ENCODE data around the gene DNAJC1.
"Not testable (repeated sequence)": the region's sequence is repeated elsewhere in the genome, so short reads cannot be mapped to it uniquely, and the experiment has no call there.

DNAJC1 gene

DNA sequence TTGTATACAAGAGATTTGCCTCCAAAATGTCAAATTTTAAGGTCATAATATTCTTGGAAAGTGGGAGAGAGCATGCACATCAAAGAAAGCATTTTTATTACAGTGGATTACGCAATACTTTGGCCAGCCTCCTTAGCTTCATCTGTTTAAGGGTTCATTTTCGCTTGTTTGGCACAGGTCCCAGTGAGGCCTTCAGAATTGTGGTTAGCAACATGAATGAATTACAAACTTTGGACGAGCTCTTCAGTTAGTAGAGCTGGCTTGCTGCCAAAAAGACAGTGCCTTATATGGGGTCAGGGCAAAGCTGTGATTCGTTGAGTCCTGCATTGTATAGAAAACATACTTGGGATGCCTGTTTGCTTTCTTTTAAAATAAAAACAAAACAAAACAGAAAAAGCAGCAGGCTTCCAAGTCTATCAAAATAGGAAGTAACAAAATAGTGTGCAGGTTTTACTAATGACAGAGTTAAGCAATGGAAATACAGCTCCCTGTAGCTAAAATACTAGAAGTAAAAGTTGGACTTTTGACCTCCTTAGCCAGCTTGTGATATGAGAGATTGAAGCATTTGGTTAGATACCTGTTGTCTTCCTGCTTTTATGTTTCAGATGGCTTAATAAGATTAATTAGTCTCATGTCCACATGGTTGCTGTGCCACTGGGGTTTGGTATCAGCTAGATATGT lies 278.7 kb downstream of the DNAJC1 start:
- peak; percentile 16 for DNase-seq (ENCODE audit: low read depth)

DNA sequence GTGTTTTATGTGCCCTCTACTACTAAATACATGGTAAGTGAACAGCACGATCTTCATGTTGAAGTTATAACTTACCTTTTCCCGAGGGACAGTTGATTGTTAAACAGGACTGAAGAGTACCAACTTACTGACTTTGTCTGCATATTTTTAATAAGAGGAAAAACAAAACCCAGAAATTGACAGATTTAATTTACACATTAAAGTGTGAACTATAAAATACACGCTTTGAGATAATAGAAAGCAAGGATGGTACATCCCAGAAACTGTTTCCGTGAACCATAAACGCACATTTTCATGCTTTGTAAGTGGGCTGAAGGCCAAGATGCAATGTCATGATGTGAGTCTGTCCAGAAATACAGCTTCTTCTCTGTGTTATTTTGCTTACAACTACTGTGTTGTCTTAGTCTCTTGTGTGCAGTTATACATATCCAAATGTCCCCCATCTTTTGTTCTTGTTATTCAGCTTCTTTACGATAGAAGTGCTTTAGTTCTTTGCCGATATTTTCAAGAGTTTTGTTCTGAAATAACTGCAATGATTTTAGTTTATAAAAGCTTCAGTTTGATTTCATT lies 279.4 kb downstream of the DNAJC1 start:
- DNase-seq (ENCODE audit: low read depth) = no peak

DNA sequence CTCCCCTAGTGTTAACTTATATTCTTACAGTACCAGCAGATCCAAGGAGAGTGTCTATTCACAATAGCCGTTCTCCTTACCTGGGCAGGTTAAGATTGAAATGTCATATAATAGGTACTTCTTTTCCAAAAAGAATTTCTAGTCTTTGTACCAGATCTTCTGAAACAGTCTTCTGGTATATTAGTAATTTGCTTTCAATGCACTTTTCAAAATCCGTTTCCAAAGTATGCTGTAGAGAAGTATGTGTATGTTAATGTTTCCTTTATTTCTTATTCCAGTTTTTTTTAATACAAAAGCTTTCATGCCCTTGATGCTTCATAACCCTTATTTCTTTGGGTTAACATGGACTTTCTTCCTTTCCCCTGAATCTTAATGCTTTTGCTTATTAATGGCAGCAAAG lies 281.3 kb downstream of the DNAJC1 start:
- no peak for DNase-seq (ENCODE audit: low read depth)

DNA sequence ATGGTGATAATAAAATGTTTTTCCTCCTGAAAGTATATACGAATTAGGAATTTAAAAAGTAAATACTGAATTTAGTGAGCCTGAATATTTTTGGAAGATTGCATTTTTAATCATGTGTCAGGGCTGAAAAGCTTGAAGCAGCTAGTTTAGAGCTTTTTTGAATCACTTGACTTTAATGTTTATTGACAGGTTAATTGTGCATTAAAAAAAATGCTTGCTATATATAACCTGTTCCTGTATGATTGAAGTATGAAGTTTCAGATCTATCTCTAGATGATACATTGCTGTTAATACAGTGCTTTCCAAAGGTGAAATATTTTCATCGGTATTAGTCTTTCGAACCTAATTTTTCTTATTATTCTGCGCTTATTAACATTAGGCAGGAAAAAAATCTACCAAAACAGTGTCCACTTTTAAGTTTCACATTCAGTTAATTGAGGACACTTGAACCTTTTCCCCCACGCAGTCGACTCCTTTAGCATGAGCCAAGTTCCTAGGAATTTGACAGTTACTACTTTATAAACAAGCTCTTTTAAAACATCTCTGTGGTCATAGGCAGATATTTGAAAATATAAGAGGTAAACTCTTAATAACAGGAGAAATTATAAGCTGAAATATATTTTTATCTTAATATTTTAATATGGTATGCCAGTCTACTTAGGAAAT lies 282.4 kb downstream of the DNAJC1 start:
- DNase-seq (ENCODE audit: low read depth) = no peak

DNA sequence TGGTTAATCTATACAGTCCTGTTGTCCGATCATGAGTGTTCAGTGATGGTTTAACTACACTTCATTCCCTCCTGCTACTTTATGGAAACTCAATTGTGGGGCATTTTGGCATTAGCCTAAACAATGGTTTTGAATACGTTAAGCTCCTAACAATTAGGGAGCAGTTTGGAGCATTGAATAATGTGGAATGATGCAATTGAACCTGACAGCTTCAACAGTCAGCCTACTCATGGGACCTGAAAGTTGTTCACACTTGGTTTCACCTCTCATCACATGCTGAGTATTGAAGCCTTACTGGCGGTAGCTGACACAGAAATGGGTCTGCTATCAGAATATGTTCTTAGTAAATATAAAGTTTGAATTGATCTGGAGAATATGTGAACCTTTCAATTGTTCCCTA lies 283.4 kb downstream of the DNAJC1 start:
- no peak for DNase-seq (ENCODE audit: low read depth)

DNA sequence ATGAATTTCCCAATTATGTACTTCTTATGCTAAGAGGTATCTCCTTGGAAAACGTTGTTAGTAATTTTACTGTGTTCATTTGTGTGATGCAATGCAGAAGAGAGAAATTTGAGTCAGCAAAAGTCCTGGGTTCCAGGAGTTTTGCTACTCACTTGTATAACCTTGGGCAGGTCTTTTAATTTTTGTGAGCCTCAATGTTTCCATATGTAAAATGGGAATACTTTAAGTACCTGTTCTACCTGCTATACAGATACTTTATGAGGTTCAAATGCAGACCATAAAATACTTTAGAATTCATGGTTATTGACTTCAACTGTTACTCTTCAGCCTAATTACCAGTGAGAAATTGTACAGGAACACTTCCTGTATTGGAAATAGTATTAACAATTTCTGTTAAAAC lies 284.0 kb downstream of the DNAJC1 start:
- no peak for DNase-seq (ENCODE audit: low read depth)

DNA sequence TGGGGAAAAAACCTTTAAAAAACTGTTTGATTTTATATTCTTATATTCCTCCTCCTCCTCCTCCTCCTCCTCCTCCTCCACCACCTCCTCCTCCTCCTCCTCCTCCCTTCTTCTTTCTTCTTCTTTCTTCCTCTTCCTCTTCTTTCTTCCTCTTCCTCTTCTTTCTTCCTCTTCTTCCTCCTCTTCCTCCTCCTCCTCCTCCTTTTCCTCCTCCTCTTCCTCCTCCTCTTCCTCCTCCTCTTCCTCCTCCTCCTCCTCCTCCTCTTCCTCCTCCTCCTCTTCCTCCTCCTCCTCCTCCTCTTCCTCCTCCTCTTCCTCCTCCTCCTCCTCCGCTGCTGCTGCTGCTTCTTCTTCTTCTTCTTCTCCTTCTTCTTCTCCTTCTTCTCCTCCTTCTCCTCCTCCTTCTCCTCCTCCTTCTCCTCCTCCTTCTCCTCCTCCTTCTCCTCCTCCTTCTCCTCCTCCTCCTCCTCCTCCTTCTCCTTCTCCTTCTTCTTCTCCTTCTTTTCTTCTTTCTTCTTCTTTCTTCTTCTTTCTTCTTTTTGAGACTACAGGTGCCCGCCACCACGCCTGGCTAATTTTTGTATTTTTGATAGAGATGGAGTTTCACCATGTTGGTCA lies 286.0 kb downstream of the DNAJC1 start:
- not testable (repeated sequence) for DNase-seq (ENCODE audit: low read depth)

GRCh38 chr10:21715531-21716195 lies 287.9 kb downstream of the DNAJC1 start:
- DNase-seq (ENCODE audit: low read depth) = no peak

- DNase-seq (ENCODE audit: low read depth) = no peak
Observed at GRCh38 chr10:21712975-21713374, 290.6 kb downstream of the DNAJC1 start.

DNA sequence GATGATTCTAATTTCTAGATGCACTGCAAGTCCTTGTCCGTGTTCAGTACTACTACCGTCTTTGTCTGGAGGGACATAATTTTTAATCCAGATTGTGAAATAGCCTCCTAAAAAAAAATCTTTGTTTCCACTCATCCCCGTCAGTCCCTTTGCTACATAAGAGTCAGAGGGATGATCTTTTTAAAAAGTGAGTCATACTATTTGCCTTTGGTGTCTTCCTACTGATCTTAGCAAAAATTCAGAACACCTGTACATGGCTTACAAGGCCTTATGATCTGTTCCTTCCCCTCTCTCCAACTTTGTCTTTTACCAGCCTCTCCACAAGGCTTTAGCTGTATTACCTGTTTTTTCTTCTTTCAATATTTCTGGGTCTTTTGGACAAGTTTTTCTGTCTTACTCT lies 296.0 kb downstream of the DNAJC1 start:
- no peak for DNase-seq (ENCODE audit: low read depth)

Data from stimulated activated CD8-positive, alpha-beta memory T cell treated with anti-CD3 and anti-CD28 coated beads, Interleukin-4, amount 100 ng/mL, for 24 hours (primary cell).